Activated CD4-positive, alpha-beta T cell treated with anti-CD3 and anti-CD28 coated beads, Interleukin-10, Interleukin-2, amounts not matched to agents 100 ng/mL and 50 ng/mL, durations not matched to agents 16 hours and 8 hours (primary cell): ENCODE data around the gene POU2F3.

Experiments
- DNase-seq: peaks from one replicate; pipeline ENCODE4 v3.0.0-alpha.2; 2020

POU2F3 gene

GRCh38 chr11:120210626-120211521 is 29.1 kb upstream of the POU2F3 start, which contains the start of gene OAF:
Gene OAF, plus strand, starts transcription at chr11:120211032. Its CDS starts 248 bp downstream, at chr11:120211280.
- peak; percentile 68 for DNase-seq

GRCh38 chr11:120211522-120212258 is 28.2 kb upstream of the POU2F3 start:
- no peak for DNase-seq

- no peak for DNase-seq
Measured at GRCh38 chr11:120212259-120212878, 27.6 kb upstream of the POU2F3 start.

GRCh38 chr11:120212926-120213325 is 27.0 kb upstream of the POU2F3 start:
- no peak for DNase-seq

GRCh38 chr11:120214581-120214980 is 25.4 kb upstream of the POU2F3 start:
- no peak for DNase-seq

- DNase-seq, result no peak
Measured at GRCh38 chr11:120215634-120216033, 24.3 kb upstream of the POU2F3 start.

- no peak for DNase-seq
Measured at GRCh38 chr11:120216426-120217102, 23.4 kb upstream of the POU2F3 start.

- DNase-seq, result no peak
Measured at GRCh38 chr11:120217526-120217925, 22.4 kb upstream of the POU2F3 start.

GRCh38 chr11:120217941-120218694 is 21.8 kb upstream of the POU2F3 start:
- no peak for DNase-seq

GRCh38 chr11:120218695-120219033 is 21.3 kb upstream of the POU2F3 start:
- no peak for DNase-seq

- DNase-seq, result no peak
Measured at GRCh38 chr11:120219232-120219937, 20.6 kb upstream of the POU2F3 start.

GRCh38 chr11:120219938-120220746 is 19.8 kb upstream of the POU2F3 start:
- DNase-seq, result no peak

- no peak for DNase-seq
Measured at GRCh38 chr11:120220747-120221037, 19.2 kb upstream of the POU2F3 start.

GRCh38 chr11:120221115-120221752 is 18.7 kb upstream of the POU2F3 start:
- no peak for DNase-seq

GRCh38 chr11:120222916-120223315 is 17.0 kb upstream of the POU2F3 start:
- DNase-seq, result no peak

GRCh38 chr11:120223793-120224192 is 16.1 kb upstream of the POU2F3 start:
- DNase-seq, result no peak

- DNase-seq, result no peak
Measured at GRCh38 chr11:120224361-120224760, 15.6 kb upstream of the POU2F3 start.

GRCh38 chr11:120224972-120225909 is 14.7 kb upstream of the POU2F3 start:
- no peak for DNase-seq

- no peak for DNase-seq
Measured at GRCh38 chr11:120226242-120226641, 13.7 kb upstream of the POU2F3 start.
